GM19455 (cell line): Measurements from ENCODE around the gene COG1.

Experiments
- ATAC-seq: cut with Tn5 transposase; IDR thresholded peaks from one replicate; pipeline ENCODE4 v1.9.1; 2021; ENCODE audit not compliant: unreplicated experiment

Gene COG1

DNA sequence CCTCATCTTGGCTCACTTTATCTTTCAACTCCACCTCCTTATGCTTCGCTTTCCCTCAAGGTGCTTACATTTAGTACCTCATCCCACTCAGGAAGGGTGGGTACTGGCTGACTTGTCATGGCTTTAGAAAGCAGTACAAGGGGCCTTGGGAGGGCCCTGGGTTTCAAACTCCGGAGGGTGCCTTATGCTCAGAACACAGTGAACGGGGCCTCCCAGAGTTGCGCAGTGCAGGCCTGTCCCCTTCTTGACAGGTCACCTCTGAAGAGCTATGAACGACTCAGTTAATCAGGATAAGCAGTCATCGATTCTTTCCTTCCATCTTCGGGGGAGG is 6.0 kb downstream of the COG1 start:
- no peak for ATAC-seq

DNA sequence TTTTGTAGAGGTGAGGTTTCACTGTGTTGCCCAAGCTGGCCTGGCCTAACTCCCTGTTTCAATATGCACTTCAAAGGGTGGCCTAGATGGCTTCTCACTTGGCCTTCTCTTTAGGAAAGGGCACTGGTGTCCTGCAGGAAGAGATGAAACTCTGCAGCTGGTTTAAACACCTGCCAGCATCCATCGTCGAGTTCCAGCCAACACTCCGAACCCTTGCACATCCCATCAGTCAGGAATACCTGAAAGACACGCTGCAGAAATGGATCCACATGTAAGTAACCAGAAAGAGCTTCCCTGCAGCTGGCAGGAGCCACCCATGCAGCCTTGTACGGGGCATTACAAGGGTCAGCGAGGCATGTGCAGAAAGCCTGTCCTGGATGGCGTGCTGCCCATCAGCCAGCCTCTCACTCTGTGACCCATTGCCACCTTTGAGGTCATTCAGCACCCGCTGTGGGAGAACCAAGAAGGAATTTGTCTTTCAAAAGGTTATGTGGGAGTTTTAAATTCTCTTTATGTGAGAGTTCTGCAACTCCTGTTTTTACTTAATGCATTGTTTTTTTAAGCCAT is 7.0 kb downstream of the COG1 start:
- ATAC-seq, result no peak

DNA sequence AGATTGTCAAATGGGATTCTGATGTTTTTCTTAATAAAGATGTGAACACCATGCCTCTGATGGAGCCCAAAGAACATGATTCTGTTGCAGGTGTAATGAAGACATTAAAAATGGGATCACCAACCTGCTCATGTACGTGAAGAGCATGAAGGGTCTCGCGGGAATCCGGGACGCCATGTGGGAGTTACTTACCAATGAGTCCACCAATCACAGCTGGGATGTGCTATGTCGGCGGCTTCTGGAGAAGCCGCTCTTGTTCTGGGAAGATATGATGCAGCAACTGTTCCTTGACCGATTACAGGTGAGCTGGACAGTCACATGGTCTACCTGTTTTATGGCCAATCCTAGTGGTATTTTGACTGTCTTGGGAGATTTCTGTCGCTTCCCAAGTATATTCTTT is 7.6 kb downstream of the COG1 start:
- no peak for ATAC-seq

DNA sequence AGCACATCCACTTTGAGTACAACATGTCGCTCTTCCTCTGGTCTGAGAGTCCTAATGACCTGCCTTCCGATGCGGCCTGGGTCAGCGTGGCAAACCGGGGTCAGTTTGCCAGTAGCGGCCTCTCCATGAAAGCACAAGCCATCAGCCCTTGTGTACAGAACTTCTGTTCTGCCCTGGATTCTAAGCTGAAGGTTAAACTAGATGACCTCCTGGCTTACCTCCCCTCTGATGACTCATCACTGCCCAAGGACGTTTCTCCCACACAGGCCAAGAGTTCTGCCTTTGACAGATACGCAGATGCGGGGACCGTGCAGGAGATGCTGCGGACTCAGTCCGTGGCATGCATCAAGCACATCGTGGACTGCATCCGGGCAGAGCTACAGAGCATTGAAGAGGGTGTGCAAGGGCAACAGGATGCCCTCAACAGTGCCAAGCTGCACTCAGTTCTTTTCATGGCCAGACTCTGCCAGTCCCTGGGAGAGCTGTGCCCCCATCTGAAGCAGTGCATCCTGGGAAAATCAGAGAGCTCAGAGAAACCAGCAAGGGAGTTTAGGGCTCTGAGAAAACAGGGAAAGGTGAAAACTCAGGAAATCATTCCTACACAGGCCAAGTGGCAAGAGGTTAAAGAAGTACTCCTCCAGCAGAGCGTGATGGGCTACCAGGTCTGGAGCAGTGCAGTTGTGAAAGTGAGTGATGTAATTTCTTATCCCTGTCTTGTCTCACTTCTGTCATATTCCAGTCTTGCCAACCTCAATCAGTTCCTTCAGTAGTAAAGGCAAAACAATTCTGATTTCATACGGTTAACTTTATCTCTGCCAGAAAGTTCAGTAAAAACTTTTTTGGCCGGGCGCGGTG is 8.6 kb downstream of the COG1 start:
- ATAC-seq, result no peak

DNA sequence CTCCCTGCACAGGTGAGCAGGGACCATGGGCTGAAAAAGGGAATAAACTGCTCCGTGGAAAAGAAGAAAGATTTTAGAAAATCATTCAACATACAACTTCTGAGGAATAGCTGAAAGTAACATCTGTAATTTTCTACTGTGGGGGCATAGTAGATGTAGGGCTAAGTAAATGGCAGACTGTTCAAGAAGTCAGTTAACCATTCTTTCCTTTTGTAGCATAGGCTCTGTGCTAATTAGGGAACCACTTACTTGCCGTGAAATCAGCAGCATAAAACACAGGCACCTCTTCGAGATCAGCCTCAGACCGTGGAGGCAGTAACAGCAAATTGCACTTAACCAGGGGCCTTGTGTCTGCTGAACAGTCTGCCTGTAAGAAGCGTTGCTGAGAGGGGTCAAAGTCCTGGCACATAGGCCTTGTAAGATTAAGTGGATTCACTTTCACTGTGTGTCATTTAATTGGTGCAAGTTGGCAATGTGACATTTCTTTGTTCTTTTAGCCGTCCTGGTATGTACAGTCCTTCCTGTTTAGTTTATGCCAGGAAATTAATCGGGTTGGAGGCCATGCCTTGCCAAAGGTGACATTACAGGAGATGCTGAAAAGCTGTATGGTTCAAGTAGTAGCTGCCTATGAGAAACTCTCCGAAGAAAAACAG is 10.4 kb downstream of the COG1 start:
- ATAC-seq, result no peak

DNA sequence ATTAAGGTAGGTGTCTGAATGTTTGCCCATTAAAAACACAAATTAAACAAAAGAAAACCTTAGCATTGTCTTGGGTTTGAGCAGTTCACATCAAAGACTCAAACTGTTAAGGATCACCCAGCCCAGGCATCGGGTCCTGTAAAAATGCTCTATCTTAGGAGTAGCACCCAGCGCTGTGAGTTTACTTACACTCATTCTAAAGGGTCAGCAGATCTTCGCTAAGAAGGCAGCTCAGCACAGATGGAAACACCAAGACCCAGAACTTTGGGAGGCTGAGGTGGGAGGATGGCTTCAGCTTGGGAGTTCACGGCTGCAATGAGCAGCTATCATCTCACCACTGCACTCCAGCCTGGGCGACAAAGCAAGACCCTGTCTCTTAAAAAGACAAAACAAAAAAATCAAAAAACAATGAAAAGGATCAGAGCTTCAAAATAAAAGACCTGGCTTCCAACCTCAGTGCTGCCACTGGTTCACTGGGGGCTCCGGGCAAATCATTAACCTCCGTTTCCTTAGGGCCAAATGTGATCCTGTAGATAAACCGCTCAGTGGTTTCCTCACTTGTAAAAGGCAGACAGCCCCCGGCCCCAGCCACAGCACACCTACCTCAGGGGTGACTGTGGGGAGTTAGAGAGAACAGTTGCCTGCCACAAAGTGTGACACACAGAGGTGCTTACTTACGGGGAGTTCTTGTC is 11.1 kb downstream of the COG1 start:
- no peak for ATAC-seq

DNA sequence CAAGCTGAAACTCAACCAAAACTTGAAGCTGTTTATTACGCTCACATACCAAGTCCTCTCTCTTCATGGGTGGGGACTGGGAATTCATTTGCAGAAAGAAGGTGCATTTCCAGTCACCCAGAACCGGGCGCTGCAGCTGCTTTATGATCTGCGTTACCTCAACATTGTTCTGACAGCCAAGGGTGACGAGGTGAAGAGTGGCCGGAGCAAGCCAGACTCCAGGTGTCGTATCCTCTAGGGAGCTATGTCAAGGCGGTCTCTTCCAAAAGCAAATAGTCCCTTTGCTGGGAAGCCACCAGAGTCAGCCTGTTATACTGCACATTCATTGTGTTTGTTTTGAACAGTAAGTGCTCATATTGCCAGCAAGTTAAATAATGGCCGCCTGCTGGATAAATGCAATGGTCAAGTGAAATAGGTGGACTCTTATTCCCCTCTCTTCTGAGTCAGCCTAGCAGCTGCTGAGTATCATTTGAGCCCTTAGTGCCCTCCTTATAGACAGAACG is 12.7 kb downstream of the COG1 start:
- ATAC-seq, result no peak

DNA sequence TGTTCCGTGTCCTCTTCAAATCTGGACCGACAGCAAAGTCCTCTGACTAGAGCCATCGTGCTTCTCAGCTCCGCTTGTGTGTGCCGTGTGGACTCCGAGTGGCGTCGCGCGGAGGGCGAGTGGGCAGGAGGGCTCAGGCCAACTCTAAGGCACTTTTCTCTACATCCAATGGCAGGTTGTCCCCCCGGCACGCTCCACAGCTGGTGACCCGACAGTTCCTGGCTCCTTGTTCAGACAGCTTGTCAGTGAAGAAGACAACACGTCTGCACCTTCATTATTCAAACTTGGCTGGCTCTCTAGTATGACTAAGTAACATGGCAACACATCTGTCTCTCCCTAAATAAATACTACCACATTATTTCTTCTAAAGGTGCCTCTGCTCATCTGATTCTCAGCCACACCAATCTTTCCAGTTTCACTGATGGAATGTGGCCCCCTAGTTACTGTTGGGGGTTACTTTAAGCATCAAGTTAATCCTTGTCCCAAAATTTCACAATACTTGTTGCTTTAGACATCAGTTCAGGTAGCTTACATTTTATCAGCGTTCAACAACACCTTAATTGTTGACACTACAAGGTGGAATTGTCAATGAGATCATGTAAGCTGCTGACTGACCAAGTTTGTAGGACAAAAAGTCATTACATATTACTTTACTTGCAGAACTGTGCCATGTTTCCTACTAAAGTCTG is 15.4 kb downstream of the COG1 start:
- no peak for ATAC-seq

DNA sequence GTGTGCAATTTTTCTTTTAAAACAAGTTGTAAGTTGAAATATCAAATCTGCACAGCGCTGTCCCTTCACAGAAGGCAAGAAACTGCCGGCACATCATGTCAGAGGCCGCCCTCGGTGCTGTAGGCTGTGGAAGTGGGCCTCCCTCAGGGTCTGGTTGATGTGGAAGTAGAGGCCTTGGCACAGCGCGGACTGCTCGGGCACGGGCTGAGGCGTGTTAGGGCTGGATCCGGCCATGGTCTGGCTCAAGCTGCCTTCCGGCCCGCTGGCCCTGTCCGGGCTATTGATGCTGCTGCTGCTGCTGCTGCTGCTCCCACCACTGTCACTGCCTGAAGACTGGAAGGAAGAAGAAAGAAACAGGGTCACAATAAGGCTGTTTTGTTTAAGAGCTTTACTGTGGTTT is 16.6 kb downstream of the COG1 start:
- no peak for ATAC-seq

DNA sequence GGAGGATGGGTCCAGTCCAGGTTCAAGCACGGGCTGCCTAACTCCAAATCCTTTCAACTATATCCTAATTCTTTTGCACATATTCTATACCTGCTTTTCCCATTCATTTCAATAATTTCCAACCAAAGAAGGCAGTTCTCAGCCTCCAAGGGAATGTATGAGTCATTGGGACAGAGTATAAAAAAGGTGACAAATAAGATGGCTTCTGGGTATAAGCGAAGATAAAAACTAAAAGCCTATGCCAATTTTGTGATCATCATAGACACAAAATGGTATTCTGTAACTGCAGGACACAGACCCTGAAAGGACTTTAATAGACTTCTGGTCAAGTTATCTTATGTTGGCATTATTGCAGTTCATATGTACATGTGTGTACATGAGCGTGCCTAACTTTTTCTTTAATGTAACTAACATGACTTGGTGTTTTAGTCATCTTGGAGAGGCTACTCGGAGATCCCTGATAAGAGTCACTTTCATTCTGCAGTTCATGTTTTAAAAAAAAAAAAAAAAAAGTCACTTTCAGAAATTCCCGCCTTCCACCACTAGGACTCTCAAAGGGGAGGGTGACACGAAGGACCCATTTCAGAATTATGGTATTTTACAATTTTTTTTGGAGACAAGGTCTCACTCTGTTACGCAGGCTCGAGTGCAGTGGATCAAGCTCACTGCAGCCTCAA is 17.3 kb downstream of the COG1 start:
- ATAC-seq, result no peak

DNA sequence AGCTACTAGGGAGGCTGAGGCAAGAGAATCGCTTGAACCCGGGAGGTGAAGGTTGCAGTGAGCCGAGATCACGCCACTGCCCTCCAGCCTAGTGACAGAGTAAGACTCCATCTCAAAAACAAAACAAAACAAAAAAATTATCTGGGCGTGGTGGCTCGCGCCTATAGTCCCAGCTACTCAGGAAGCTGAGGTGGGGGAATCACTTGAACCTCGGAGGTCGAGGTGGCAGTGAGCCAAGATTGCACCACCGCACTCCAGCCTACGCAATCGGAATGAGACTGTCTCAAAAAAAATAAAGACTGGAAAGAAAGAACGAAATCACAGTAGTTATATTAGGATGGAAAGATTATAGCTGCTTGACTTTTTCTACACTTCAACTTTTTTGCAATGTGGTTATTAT is 18.9 kb downstream of the COG1 start:
- ATAC-seq, result no peak

DNA sequence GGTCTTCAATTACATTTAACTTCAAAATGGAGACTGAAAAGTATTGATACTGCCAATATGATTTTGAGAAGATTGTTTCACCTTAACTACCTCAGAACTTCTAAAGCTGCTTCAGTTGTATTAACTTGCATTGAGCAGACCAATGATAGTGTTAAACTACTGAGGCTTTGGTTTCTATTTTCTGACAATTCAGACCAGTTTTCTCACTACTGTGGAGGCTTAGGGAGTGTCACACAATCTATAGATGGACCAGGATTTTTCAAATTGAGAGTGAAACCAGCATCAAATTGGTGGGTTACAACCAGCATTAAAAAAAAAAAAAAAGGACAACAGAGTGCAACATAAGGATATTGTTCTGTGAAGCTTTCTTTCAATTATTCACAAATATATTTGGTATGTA is 21.2 kb downstream of the COG1 start:
- no peak for ATAC-seq

DNA sequence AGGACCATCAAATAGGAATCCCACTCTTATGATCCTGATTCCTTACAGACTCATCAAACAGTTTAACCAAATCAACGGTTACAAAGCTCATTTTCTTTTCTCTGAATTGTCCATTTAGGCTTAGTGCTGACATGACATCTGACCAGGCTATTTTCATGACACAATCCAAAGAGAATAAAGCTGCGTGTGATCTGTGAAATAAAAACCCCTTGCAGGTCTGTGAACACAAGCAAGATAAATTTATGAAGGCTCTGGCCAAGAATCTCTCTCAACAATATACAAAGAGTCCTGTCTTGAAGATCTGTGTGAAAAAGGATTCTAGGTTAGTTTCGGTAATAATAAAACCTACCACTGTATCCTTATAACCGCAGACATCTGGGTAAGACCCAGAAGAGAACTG is 22.0 kb downstream of the COG1 start:
- no peak for ATAC-seq

DNA sequence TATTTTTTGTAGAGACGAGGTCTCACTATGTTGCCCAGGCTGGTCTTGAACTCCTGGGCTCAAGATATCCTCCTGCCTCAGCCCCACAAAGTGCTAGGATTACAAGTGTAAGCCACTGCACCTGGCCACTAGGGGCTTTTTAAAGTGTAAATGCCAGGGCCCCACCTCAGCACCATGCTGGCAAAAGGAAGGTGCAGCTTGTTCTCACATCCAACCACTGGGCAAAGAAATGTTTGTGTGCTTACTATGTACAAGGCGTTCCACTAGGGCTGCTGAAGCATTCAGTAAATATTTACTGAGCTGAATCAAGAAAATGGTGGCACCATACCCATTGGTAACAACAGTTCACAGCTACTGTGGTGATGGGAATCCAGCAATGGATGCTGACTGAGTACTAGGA is 22.6 kb downstream of the COG1 start:
- ATAC-seq, result no peak

DNA sequence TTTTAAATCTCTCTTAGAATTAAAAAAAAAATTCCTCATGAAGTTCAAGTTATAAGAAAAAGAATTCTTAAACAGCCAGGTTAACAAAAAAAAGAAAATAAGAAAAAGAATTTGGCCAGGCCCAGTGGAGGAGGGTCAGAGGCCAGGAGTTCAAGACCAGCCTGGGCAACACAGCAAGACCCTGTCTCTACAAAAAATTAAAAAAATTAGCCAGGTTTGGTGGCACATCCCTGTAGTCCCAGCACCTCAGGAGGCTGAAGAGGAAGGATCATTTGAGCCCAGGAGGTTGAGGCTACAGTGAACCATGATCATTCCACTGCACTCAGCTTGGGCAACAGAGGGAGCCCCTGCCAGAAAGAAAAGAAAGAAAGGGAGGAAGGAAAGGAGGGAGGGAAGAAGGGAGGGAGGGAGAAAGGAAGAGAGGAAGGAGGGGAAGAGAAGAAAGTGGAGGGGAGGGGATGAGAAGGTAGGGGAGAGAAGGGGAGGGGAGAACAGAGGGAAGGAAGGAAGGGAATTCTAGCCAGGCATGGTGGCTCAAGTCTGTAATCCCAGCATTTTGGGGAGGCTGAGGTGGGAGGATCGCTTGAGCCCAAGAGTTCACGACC is 30.9 kb downstream of the COG1 start:
- no peak for ATAC-seq

DNA sequence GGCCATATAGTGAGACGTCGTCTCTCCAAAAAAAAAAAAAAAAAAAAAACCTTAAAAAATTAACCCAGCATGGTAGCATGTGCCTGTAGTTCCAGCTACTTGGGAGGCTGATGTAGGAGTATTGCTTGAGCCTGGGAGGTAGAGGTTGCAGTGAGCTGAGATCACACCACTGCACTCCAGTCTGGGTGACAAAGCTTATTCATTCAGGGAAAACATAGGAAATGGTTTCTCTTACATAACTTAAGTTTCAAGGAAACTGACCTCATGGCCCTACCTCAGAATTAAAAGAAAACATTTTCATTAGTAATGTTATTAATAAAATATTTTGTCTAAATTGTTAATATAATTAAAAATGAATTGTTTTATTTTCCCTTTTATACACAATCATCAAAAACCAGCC is 31.4 kb downstream of the COG1 start:
- no peak for ATAC-seq

DNA sequence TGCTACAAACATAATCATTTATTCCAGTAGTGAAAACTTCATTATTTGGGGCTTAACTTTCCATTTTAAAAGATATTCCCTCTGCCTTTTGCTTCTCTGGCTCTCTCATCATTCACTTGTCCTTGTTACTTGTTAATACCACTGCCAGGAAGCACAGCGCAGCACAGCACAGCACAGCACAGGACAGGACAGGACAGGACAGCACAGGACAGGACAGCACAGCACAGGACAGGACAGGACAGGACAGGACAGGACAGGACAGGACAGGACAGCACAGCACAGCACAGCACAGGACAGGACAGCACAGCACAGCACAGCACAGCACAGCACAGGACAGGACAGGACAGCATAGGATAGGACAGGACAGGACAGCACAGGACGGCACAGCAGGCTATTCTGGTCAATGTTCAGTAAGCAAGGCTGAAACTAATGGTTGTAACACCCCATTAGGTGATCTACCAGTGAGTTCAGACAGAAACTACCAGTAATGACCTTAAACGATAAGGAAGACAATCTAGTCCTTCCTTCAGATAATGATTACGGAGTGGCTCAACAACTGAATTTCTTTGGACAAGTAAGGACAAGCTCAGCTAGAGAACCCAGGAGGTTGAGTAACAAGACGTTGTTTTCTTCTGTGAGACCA is 31.9 kb downstream of the COG1 start:
- ATAC-seq, result no peak

DNA sequence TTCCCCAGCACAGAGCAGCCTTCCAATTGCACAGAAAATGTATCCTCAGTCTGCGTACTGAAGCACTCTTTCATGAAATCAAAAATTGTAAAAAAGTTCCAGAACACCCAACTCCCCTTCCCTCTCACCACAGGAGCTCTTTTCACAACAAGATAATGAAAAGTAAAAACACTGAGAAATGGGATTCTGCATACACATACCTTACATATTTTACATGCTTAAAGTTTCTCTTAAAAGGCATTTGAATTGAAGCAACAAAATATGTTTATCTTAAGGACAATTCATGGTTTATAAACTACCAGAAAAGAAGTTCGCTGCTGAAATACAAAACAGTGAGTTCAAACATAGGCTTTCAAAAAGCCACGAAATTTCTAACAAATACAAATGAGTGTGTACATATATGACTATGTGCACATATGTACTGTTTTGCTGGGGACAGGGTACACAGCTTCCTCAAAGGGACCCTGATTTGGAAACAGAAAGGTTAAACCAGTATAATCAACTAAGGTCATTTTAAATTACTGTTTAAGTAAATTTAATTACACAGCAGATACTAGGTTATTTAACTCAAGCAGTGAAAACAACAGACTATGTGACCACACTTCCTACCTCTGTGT is 33.8 kb downstream of the COG1 start:
- no peak for ATAC-seq

DNA sequence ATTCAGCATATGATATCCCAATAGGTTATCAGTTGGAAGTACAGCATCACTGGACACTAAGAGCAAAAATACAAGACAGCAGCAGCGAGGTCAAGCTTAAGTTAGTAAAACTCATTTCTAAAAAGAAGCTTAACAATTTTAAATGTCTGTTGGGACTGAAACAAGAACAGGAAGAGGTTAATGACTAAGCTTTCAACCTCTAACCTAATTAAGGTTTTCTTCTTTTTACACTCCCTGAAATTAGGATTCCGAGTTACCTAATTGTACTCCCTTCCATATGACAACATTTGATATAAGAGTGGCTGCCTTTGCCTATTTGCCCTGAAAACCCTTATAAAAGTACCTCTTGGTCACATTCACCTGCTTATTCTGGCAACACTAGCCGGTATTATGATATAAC is 34.5 kb downstream of the COG1 start:
- ATAC-seq, result no peak
